Measurements from ENCODE around the gene WDTC1. TPM values are rescaled to one million over a fixed set of nuclear protein-coding genes. Genes with fewer than 3 reads are reported as not detected.

Gene WDTC1
- polyA plus RNA-seq, 1 donor from 2014 or later: 8.5 TPM

- Mint-ChIP-seq H3K27ac (peak overlapping the region; percentile 59 to 86 (median 84)), H3K4me3 (peak overlapping the region; percentile 75 to 91 (median 86)), H3K9me3 (no peaks in the 10 kb centered on the region), H3K36me3 (no peaks in the 10 kb centered on the region), H3K4me1 (peaks cover 17 to 32% (median 29%) of the 10 kb centered on the region in 3 donors), H3K27me3 (peaks cover 2% of the 10 kb centered on the region)
Observed at GRCh38 chr1:27357281-27358037, 123.0 kb downstream of the WDTC1 start.

Other genes with a start within 250 kb of the WDTC1 start
- not detected for gene TRNP1, start 240.9 kb upstream of the WDTC1 start, polyA plus RNA-seq
- gene TENT5B, start 221.8 kb upstream of the WDTC1 start, polyA plus RNA-seq: not detected
- gene SLC9A1, start 79.5 kb upstream of the WDTC1 start, polyA plus RNA-seq: 8.9 TPM
- gene TMEM222, start 87.5 kb downstream of the WDTC1 start, polyA plus RNA-seq: 68.0 TPM
- 130 TPM for gene SYTL1, start 107.4 kb downstream of the WDTC1 start, polyA plus RNA-seq
- 3.9 TPM for gene MAP3K6, start 132.3 kb downstream of the WDTC1 start, polyA plus RNA-seq
- not detected for gene FCN3, start 140.2 kb downstream of the WDTC1 start, polyA plus RNA-seq
- gene CD164L2, start 148.7 kb downstream of the WDTC1 start, polyA plus RNA-seq: not detected
- gene GPR3, start 158.0 kb downstream of the WDTC1 start, polyA plus RNA-seq: 0.16 TPM

All from IgD-negative memory B cell (primary cell).